Liver (tissue), 3 donors: ENCODE results near the gene SORCS2.

Experiments
- FOXA2 ChIP-seq: IDR thresholded peaks from 2 replicates; pipeline ENCODE4 v1.6.1; 2016; ENCODE audit warnings: antibody characterized with exemption
- HNF4G ChIP-seq: IDR thresholded peaks from 2 replicates; pipeline ENCODE4 v1.6.1; 2016; ENCODE audit warnings: antibody characterized with exemption
- JUND ChIP-seq, 2 donors: IDR thresholded peaks; 2 replicates each; pipeline ENCODE4 v1.6.1; 2016; ENCODE audit warnings: antibody characterized with exemption in 2 of 2
- RAD21 ChIP-seq, 2 donors: IDR thresholded peaks; 2 replicates each; pipeline ENCODE4 v1.6.1; 2016; ENCODE audit warnings: antibody characterized with exemption in 2 of 2, mild to moderate bottlenecking in 2 of 2
- RXRA ChIP-seq, 2 donors: IDR thresholded peaks; 2 replicates each; pipeline ENCODE4 v1.6.1; 2017 to 2018; ENCODE audit warnings: antibody characterized with exemption in 2 of 2, mild to moderate bottlenecking in 1 of 2
- SP1 ChIP-seq: IDR thresholded peaks from 2 replicates; pipeline ENCODE4 v1.6.1; 2018; ENCODE audit warnings: antibody characterized with exemption, mild to moderate bottlenecking
- TAF1 ChIP-seq: conservative IDR thresholded peaks from 2 replicates; pipeline ENCODE4 v1.6.1; 2016; ENCODE audit warnings: antibody characterized with exemption, mild to moderate bottlenecking
- YY1 ChIP-seq: IDR thresholded peaks from 2 replicates; pipeline ENCODE4 v1.6.1; 2016; ENCODE audit warnings: antibody characterized with exemption, mild to moderate bottlenecking
- TF ChIP-seq, protein P1 (sequence below): fragments of 150-350 bp; IDR thresholded peaks from 2 replicates; pipeline ENCODE4 v1.5.1; 2017; ENCODE audit warnings: improper control_type of control experiment, low read depth, low read length; ENCODE audit not compliant: missing input control
- TF ChIP-seq, protein P2 (sequence below): IDR thresholded peaks from 2 replicates; pipeline ENCODE4 v1.6.1; 2016; ENCODE audit warnings: antibody characterized with exemption
- TF ChIP-seq, protein P3 (sequence below): IDR thresholded peaks from 2 replicates; pipeline ENCODE4 v1.6.1; 2016; ENCODE audit warnings: antibody characterized with exemption
- TF ChIP-seq, protein P4 (sequence below): IDR thresholded peaks from 2 replicates; pipeline ENCODE4 v1.6.1; 2016; ENCODE audit warnings: antibody characterized with exemption
- TF ChIP-seq, protein P5 (sequence below): IDR thresholded peaks from 2 replicates; pipeline ENCODE4 v1.6.1; 2016; ENCODE audit warnings: antibody characterized with exemption, mild to moderate bottlenecking
- donor health status: healthy.
- donor health status: healthy.

DNA sequence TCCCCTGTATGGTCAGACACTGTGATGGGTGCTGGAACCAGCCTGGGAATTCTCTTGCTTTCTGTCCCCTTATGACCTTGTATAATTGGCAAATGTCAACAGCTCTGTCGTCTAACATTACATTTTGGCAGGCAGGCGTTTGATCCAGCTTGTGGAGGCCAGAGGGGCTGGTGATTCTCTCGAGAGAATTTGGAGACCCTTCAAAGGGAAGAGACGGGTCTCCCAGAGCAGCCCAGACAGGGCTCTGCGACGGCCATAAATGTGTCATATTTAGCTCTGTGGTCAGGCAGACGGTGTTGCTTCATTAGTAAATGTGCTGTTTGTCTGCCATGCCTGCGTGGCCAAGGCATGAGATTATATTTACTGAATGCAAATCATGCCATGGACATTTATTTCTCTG lies 68.7 kb downstream of the SORCS2 start:
- TF ChIP-seq YY1 (no peak), RXRA (IDR thresholded peaks at IDR 0.05) (no peak), FOXA2 (no peak), SP1 (no peak), HNF4G (no peak), TAF1 (no peak), RAD21 (IDR thresholded peaks at IDR 0.05) (no peak), JUND (IDR thresholded peaks at IDR 0.05) (no peak)
- TF ChIP-seq, protein P1, sequence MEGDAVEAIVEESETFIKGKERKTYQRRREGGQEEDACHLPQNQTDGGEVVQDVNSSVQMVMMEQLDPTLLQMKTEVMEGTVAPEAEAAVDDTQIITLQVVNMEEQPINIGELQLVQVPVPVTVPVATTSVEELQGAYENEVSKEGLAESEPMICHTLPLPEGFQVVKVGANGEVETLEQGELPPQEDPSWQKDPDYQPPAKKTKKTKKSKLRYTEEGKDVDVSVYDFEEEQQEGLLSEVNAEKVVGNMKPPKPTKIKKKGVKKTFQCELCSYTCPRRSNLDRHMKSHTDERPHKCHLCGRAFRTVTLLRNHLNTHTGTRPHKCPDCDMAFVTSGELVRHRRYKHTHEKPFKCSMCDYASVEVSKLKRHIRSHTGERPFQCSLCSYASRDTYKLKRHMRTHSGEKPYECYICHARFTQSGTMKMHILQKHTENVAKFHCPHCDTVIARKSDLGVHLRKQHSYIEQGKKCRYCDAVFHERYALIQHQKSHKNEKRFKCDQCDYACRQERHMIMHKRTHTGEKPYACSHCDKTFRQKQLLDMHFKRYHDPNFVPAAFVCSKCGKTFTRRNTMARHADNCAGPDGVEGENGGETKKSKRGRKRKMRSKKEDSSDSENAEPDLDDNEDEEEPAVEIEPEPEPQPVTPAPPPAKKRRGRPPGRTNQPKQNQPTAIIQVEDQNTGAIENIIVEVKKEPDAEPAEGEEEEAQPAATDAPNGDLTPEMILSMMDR = no peak
- TF ChIP-seq, protein P2, sequence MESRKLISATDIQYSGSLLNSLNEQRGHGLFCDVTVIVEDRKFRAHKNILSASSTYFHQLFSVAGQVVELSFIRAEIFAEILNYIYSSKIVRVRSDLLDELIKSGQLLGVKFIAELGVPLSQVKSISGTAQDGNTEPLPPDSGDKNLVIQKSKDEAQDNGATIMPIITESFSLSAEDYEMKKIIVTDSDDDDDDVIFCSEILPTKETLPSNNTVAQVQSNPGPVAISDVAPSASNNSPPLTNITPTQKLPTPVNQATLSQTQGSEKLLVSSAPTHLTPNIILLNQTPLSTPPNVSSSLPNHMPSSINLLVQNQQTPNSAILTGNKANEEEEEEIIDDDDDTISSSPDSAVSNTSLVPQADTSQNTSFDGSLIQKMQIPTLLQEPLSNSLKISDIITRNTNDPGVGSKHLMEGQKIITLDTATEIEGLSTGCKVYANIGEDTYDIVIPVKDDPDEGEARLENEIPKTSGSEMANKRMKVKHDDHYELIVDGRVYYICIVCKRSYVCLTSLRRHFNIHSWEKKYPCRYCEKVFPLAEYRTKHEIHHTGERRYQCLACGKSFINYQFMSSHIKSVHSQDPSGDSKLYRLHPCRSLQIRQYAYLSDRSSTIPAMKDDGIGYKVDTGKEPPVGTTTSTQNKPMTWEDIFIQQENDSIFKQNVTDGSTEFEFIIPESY = no peak
- TF ChIP-seq, protein P3, sequence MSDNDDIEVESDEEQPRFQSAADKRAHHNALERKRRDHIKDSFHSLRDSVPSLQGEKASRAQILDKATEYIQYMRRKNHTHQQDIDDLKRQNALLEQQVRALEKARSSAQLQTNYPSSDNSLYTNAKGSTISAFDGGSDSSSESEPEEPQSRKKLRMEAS = no peak
- TF ChIP-seq, protein P4, sequence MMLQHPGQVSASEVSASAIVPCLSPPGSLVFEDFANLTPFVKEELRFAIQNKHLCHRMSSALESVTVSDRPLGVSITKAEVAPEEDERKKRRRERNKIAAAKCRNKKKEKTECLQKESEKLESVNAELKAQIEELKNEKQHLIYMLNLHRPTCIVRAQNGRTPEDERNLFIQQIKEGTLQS = no peak
- TF ChIP-seq, protein P5, sequence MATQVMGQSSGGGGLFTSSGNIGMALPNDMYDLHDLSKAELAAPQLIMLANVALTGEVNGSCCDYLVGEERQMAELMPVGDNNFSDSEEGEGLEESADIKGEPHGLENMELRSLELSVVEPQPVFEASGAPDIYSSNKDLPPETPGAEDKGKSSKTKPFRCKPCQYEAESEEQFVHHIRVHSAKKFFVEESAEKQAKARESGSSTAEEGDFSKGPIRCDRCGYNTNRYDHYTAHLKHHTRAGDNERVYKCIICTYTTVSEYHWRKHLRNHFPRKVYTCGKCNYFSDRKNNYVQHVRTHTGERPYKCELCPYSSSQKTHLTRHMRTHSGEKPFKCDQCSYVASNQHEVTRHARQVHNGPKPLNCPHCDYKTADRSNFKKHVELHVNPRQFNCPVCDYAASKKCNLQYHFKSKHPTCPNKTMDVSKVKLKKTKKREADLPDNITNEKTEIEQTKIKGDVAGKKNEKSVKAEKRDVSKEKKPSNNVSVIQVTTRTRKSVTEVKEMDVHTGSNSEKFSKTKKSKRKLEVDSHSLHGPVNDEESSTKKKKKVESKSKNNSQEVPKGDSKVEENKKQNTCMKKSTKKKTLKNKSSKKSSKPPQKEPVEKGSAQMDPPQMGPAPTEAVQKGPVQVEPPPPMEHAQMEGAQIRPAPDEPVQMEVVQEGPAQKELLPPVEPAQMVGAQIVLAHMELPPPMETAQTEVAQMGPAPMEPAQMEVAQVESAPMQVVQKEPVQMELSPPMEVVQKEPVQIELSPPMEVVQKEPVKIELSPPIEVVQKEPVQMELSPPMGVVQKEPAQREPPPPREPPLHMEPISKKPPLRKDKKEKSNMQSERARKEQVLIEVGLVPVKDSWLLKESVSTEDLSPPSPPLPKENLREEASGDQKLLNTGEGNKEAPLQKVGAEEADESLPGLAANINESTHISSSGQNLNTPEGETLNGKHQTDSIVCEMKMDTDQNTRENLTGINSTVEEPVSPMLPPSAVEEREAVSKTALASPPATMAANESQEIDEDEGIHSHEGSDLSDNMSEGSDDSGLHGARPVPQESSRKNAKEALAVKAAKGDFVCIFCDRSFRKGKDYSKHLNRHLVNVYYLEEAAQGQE = no peak
